Caco-2 (cell line): ENCODE results near the gene EPGN. TPM values are rescaled to one million over a fixed set of nuclear protein-coding genes. Genes with fewer than 3 reads are reported as not detected.

ENCODE experiments used
- BruUV-seq: library from RNA; stranded (reverse); fragments of 400-500 nt; replicated peaks from 2 replicates; lab custom pipeline; 2021; lab: Mats Ljungman, UMichigan
- CTCF ChIA-PET: fragments of 300-600 bp; sonication (Branson Sonifier 250); formaldehyde crosslinking; loops from one replicate; lab custom pipeline; 2022; ENCODE audit warnings: antibody characterized with exemption; lab: Charles Lee
- POLR2A ChIA-PET: fragments of 300-600 bp; sonication (Branson Sonifier 250); formaldehyde crosslinking; loops from one replicate; lab custom pipeline; 2022; ENCODE audit warnings: antibody characterized with exemption; lab: Charles Lee
- DNase-seq, 2 experiments: peaks; one replicate each; pipeline versions ENCODE4 v3.0.0 to v3.0.0-alpha.2; 2020 to 2022
- H3K27me3 ChIP-seq: replicated peaks from 2 replicates; pipeline ENCODE4 v1.6.0; 2011; ENCODE audit warnings: low read length; ENCODE audit not compliant: control insufficient read depth, insufficient read depth
- H3K36me3 ChIP-seq: 2 replicates; pipeline ENCODE4 v1.5.1; 2011; ENCODE audit warnings: low read length; ENCODE audit not compliant: control insufficient read depth, insufficient read depth
- H3K4me1 ChIP-seq: fragments of 250-450 bp; sonication (Bioruptor Pico); 2 replicates; pipeline ENCODE4 v1.5.1; 2020; ENCODE audit warnings: mild to moderate bottlenecking
- H3K4me3 ChIP-seq: 2 replicates; pipeline ENCODE4 v1.5.1; 2011; ENCODE audit warnings: low read depth, mild to moderate bottlenecking, control low read depth, low read length
- H3K9me3 ChIP-seq: fragments of 250-450 bp; sonication (Bioruptor Pico); 2 replicates; pipeline ENCODE4 v1.5.1; 2020; ENCODE audit warnings: mild to moderate bottlenecking, moderate library complexity
- H3K27ac Mint-ChIP-seq: one replicate; pipeline ENCODE4 v1.8.0; 2022; ENCODE audit warnings: mixed read lengths; ENCODE audit not compliant: unreplicated experiment
- H3K27me3 Mint-ChIP-seq: one replicate; pipeline ENCODE4 v1.8.0; 2022; ENCODE audit warnings: mixed read lengths; ENCODE audit not compliant: insufficient read depth, unreplicated experiment
- H3K36me3 Mint-ChIP-seq: one replicate; pipeline ENCODE4 v1.8.0; 2022; ENCODE audit warnings: mild to moderate bottlenecking, mixed read lengths; ENCODE audit not compliant: insufficient read depth, unreplicated experiment
- H3K4me1 Mint-ChIP-seq: one replicate; pipeline ENCODE4 v1.8.0; 2022; ENCODE audit warnings: low read depth, mixed read lengths; ENCODE audit not compliant: unreplicated experiment
- H3K4me3 Mint-ChIP-seq: one replicate; pipeline ENCODE4 v1.8.0; 2022; ENCODE audit warnings: mild to moderate bottlenecking, moderate library complexity, mixed read lengths; ENCODE audit not compliant: unreplicated experiment
- H3K9me3 Mint-ChIP-seq: one replicate; pipeline ENCODE4 v1.8.0; 2022; ENCODE audit warnings: mixed read lengths; ENCODE audit not compliant: unreplicated experiment
- CTCF ChIP-seq, 2 experiments: fragments of 200-600 bp in 1 of 2; IDR thresholded peaks; 1 replicate in 1 of 2; 2 replicates in 1 of 2; pipeline versions ENCODE4 v1.5.1 to v1.8.0; 2011 to 2022; ENCODE audit warnings: antibody characterized with exemption in 1 of 2, control low read depth in 1 of 2, inconsistent platforms in 1 of 2, low read depth in 1 of 2, low read length in 1 of 2, mild to moderate bottlenecking in 1 of 2, moderate library complexity in 1 of 2; ENCODE audit not compliant: insufficient read depth in 1 of 2, severe bottlenecking in 1 of 2, unreplicated experiment in 1 of 2
- intact Hi-C: fragments of 100-400 bp; cut with micrococcal nuclease; formaldehyde crosslinking; loops from one replicate; pipeline ENCODE4 v1.10.0; 2022; ENCODE audit not compliant: unreplicated experiment
- total RNA-seq: library from RNA; stranded (reverse); gene quantifications from 2 replicates; pipeline ENCODE4 v1.2.3, GENCODE V29; 2022

Gene EPGN
- total RNA-seq, 1 experiment from 2014 or later, result not detected

GRCh38 chr4:74291471-74291870 lies 16.8 kb upstream of the EPGN start:
- ChIA-PET POLR2A (no interaction called here), CTCF (no interaction called here)
- no TSS peak for BruUV-seq
- no peaks in the 10 kb centered on the region for H3K4me1 Mint-ChIP-seq
- Histone ChIP-seq H3K4me3 (no peak overlapping the region), H3K27me3 (no peaks in the 10 kb centered on the region), H3K9me3 (no peaks in the 10 kb centered on the region), H3K4me1 (no peaks in the 10 kb centered on the region), H3K36me3 (no peaks in the 10 kb centered on the region)
- H3K9me3 Mint-ChIP-seq, result no peaks in the 10 kb centered on the region
- H3K4me3 Mint-ChIP-seq, result no peak overlapping the region
- intact Hi-C loops, result no loop called here
- H3K36me3 Mint-ChIP-seq, result no peaks in the 10 kb centered on the region
- no peaks in the 10 kb centered on the region for H3K27me3 Mint-ChIP-seq
- TF ChIP-seq CTCF (IDR thresholded peaks at IDR 0.05; ENCODE audit: insufficient read depth in 1 of 2, low read depth in 1 of 2, low read length in 1 of 2, severe bottlenecking in 1 of 2, unreplicated experiment in 1 of 2), result no peak
- DNase-seq, result no peak
- H3K27ac Mint-ChIP-seq, result no peak overlapping the region

GRCh38 chr4:74292111-74292870 lies 16.0 kb upstream of the EPGN start:
- Histone ChIP-seq H3K4me3 (no peak overlapping the region), H3K27me3 (no peaks in the 10 kb centered on the region), H3K36me3 (no peaks in the 10 kb centered on the region), H3K4me1 (no peaks in the 10 kb centered on the region), H3K9me3 (no peaks in the 10 kb centered on the region)
- no peak overlapping the region for H3K27ac Mint-ChIP-seq
- H3K36me3 Mint-ChIP-seq, result no peaks in the 10 kb centered on the region
- no peaks in the 10 kb centered on the region for H3K4me1 Mint-ChIP-seq
- H3K4me3 Mint-ChIP-seq, result no peak overlapping the region
- BruUV-seq, result no TSS peak
- no peaks in the 10 kb centered on the region for H3K27me3 Mint-ChIP-seq
- CTCF ChIA-PET, result no interaction called here
- intact Hi-C loops, result no loop called here
- no peak for TF ChIP-seq CTCF (IDR thresholded peaks at IDR 0.05; ENCODE audit: insufficient read depth in 1 of 2, low read depth in 1 of 2, low read length in 1 of 2, severe bottlenecking in 1 of 2, unreplicated experiment in 1 of 2)
- POLR2A ChIA-PET, result no interaction called here
- H3K9me3 Mint-ChIP-seq, result no peaks in the 10 kb centered on the region
- DNase-seq, result no peak

GRCh38 chr4:74293558-74293957 lies 14.7 kb upstream of the EPGN start:
- Mint-ChIP-seq H3K27ac (no peak overlapping the region), H3K4me1 (no peaks in the 10 kb centered on the region), H3K4me3 (no peak overlapping the region), H3K9me3 (no peaks in the 10 kb centered on the region), H3K36me3 (no peaks in the 10 kb centered on the region), H3K27me3 (no peaks in the 10 kb centered on the region)
- TF ChIP-seq CTCF (IDR thresholded peaks at IDR 0.05; ENCODE audit: insufficient read depth in 1 of 2, low read depth in 1 of 2, low read length in 1 of 2, severe bottlenecking in 1 of 2, unreplicated experiment in 1 of 2), result no peak
- BruUV-seq, result no TSS peak
- CTCF ChIA-PET, result no interaction called here
- Histone ChIP-seq H3K4me3 (no peak overlapping the region), H3K9me3 (no peaks in the 10 kb centered on the region), H3K27me3 (no peaks in the 10 kb centered on the region), H3K4me1 (no peaks in the 10 kb centered on the region), H3K36me3 (no peaks in the 10 kb centered on the region)
- intact Hi-C loops, result no loop called here
- DNase-seq, result no peak
- POLR2A ChIA-PET, result no interaction called here
